Brain microvascular endothelial cell (primary cell): Measurements from ENCODE around the gene TMEM183A.

ENCODE experiments used
- DNase-seq: peaks from one replicate; pipeline ENCODE4 v3.0.0-alpha.2; 2020
- H3K27ac ChIP-seq: fragments of 250-450 bp; sonication (Bioruptor Pico); 2 replicates; pipeline ENCODE4 v1.5.1; 2020; ENCODE audit warnings: mild to moderate bottlenecking, moderate library complexity
- H3K27me3 ChIP-seq: fragments of 250-450 bp; sonication (Bioruptor Pico); replicated peaks from 2 replicates; pipeline ENCODE4 v1.5.1; 2020; ENCODE audit warnings: mild to moderate bottlenecking
- H3K36me3 ChIP-seq: fragments of 250-450 bp; sonication (Bioruptor Pico); replicated peaks from 2 replicates; pipeline ENCODE4 v1.5.1; 2020; ENCODE audit warnings: mild to moderate bottlenecking
- H3K4me3 ChIP-seq: 2 replicates; pipeline ENCODE4 v1.5.1; 2011; ENCODE audit warnings: low read depth, mild to moderate bottlenecking, control low read depth, low read length, moderate library complexity
- in situ Hi-C: cut with HindIII; loops from 2 replicates; pipeline ENCODE4 v1.10.0; 2017; ENCODE audit warnings: low sequenced_read_pairs, low pct_ligation_motif_present
- TF ChIP-seq, protein P1 (sequence below): IDR thresholded peaks from 2 replicates; pipeline ENCODE4 v1.5.1; 2011; ENCODE audit warnings: low read depth, mild to moderate bottlenecking, moderate library complexity, low read length, control low read depth, inconsistent platforms; ENCODE audit errors: missing control alignments

Gene TMEM183A

DNA sequence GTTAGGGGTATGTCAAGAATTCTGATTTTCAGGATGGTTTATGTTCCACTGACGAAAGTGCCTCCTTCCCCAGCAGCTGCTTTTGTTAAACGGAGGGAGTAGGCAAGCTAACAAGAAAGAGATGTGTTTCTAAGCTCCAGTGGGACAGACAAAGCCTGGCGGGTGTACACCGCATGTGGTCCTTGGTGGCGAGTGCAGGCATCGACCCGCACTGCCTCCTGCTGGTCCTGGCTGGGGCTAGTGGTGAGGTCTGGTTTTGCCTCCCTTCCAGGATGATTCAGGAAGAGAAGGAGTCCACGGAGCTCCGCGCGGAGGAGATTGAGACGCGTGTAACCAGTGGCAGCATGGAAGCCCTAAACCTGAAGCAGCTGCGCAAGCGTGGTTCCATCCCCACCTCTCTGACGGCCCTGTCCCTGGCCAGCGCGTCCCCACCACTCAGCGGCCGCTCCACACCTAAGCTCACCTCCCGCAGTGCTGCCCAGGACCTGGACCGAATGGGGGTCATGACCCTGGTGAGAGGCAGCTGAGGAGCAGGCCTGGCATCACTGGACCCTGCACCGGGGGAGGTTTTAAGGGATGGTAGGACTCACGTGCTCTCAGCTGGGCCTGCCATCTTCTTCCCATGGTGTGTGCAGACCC lies 48.1 kb downstream of the TMEM183A start:
- Histone ChIP-seq H3K27ac (no peak overlapping the region), H3K27me3 (peaks cover 9% of the 10 kb centered on the region), H3K4me3 (no peak overlapping the region), H3K36me3 (no peaks in the 10 kb centered on the region)
- no peak for DNase-seq
- in situ Hi-C loops: no loop called here
- TF ChIP-seq, protein P1, sequence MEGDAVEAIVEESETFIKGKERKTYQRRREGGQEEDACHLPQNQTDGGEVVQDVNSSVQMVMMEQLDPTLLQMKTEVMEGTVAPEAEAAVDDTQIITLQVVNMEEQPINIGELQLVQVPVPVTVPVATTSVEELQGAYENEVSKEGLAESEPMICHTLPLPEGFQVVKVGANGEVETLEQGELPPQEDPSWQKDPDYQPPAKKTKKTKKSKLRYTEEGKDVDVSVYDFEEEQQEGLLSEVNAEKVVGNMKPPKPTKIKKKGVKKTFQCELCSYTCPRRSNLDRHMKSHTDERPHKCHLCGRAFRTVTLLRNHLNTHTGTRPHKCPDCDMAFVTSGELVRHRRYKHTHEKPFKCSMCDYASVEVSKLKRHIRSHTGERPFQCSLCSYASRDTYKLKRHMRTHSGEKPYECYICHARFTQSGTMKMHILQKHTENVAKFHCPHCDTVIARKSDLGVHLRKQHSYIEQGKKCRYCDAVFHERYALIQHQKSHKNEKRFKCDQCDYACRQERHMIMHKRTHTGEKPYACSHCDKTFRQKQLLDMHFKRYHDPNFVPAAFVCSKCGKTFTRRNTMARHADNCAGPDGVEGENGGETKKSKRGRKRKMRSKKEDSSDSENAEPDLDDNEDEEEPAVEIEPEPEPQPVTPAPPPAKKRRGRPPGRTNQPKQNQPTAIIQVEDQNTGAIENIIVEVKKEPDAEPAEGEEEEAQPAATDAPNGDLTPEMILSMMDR: peak; percentile 17

DNA sequence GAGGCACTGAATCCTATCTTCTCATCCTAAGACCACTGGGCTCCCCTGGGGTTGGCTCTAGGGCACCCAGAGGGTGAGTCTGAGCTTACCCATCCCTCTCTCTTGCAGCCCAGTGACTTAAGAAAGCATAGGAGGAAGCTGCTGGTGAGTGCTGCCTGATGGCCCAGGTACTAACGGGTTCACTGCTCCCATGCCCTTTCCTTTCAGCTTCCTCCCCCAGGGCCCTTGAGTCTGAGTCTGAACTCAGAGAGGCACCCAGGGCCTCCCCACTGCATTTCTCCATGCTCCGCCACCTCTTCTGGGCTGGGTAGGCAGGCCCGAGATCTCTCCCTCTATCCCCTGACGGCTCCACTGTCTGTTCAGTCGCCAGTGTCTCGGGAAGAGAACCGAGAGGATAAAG lies 48.8 kb downstream of the TMEM183A start:
- in situ Hi-C loops: no loop called here
- Histone ChIP-seq H3K36me3 (no peaks in the 10 kb centered on the region), H3K27me3 (peaks cover 9% of the 10 kb centered on the region)

DNA sequence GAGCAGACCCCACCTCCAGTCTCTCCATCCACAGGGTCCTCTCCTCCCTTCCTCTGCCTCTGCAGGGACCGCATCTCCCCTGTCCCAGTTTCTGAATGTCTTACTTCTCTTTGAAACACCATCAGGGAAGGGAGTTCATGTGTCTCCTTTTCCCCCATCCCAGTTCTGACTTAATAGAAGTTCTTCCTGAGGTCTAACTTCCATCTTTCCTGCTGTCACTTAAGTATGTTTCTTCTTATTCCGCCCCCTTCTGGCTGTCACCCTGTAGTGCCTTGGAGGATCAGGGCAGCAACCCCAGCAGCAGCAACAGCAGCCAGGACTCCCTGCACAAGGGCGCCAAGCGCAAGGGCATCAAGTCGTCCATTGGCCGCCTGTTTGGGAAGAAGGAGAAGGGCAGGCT lies 49.3 kb downstream of the TMEM183A start:
- in situ Hi-C loops: no loop called here
- H3K36me3 ChIP-seq: no peaks in the 10 kb centered on the region
- H3K27ac ChIP-seq: no peak overlapping the region
- TF ChIP-seq, protein P1: peak; percentile 26
- H3K27me3 ChIP-seq: peaks cover 9% of the 10 kb centered on the region
- DNase-seq: no peak
- no peak overlapping the region for H3K4me3 ChIP-seq

More for the DNA sequence above, 48.8 kb downstream of the TMEM183A start:
- Histone ChIP-seq H3K4me3 (no peak overlapping the region), H3K27ac (no peak overlapping the region)
- TF ChIP-seq, protein P1: no peak
- no peak for DNase-seq

DNA sequence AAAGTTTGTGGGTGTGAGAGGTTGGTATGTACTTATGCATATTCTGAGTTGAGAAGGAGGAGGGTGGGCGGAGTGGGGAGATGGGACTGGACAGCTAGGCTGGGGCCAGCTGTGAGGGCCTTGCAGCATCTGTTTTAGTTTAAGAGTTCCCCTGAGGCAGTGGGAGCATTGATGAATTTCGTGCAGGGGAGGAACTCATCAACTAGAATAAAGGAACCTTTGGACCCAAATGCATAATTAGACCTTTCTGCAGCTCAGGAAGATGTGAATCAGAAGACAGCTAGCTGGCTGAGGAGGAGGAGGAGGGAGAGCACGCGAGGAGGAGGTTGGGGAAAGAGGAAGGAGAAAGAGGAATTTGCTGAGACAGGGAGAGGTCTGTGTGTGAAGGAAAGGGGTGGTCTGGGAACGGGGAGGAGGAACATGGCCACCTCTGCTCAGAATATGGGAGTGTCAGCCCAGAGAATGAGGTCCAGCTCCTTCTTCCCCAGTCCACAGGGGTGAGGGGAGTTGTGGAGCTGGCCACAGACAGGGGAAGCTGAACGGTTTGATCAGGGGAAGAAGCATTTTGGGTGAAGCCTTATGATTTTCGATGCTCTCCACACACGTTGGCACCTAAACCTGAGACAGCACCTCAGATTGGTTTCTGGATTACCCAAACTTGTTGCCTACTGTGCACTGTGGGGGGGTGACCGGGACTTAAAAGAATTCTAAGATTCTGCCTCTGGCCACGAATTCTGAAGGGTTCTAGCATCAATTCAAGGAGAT lies 50.9 kb downstream of the TMEM183A start:
- in situ Hi-C loops: no loop called here
- no peaks in the 10 kb centered on the region for H3K36me3 ChIP-seq
- H3K27me3 ChIP-seq: peaks cover 5% of the 10 kb centered on the region
- DNase-seq: no peak
- H3K4me3 ChIP-seq: no peak overlapping the region
- no peak overlapping the region for H3K27ac ChIP-seq
- TF ChIP-seq, protein P1: no peak

DNA sequence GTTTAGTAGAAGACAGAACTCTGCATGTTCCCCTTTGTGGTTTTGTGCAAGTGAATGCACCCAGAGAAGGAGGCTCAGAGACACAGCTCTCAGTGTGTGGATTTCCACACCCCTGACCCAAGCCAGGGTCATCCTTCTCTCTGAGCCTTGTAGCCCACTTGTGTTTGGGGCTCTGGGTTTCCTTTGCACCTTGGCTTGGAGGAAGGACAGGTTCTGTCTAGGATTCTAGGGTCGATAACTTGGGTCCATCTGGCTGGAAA lies 51.4 kb downstream of the TMEM183A start:
- no peak for DNase-seq
- Histone ChIP-seq H3K27ac (no peak overlapping the region), H3K27me3 (peaks cover 5% of the 10 kb centered on the region), H3K36me3 (no peaks in the 10 kb centered on the region), H3K4me3 (no peak overlapping the region)
- TF ChIP-seq, protein P1: no peak
- in situ Hi-C loops: no loop called here
